SH-SY5Y (cell line): ENCODE results near the gene TARP.

ENCODE experiments used
- GATA2 ChIP-seq: IDR thresholded peaks from 2 replicates; pipeline ENCODE4 v1.6.1; 2011; ENCODE audit warnings: mild to moderate bottlenecking, low read depth, low read length
- GATA3 ChIP-seq: IDR thresholded peaks from 2 replicates; pipeline ENCODE4 v1.6.1; 2011; ENCODE audit warnings: low read depth, mild to moderate bottlenecking, low read length, moderate library complexity

TARP gene

DNA sequence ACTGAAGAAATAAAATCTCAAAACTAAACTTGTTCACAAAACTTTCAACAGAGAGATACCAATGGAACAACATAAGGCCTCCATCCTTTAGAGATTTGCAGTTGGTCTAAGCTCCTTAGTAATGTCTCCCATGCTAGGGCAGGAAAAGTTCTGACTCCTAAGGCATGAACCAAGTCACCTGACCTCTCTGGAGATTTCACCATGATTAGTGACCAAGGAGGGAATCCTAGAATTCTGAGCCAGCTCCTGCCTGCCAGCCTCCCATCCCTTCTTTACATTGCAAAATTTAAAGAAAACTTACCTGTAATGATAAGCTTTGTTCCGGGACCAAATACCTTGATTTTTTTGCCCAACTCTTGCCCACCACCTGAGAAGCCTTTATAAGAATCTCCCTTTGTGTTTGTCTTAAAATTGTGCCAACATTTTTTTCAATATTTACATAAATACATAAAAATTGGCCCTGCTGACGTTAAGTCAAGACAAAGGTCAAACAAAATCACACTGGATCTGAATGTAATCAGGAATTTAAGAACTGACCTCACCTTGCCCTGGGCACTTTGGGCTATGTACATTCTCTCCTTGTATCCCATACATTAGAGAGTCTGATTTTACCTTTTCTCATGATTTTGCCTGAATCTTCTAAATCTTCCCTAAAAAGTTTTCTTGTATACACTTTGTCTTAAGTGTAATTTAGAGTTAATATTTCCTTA lies at the start of gene TARP:
Gene TARP, minus strand, starts transcription at position 351 of the 710 bp plus-strand sequence.
- TF ChIP-seq GATA3 (no peak), GATA2 (no peak)

DNA sequence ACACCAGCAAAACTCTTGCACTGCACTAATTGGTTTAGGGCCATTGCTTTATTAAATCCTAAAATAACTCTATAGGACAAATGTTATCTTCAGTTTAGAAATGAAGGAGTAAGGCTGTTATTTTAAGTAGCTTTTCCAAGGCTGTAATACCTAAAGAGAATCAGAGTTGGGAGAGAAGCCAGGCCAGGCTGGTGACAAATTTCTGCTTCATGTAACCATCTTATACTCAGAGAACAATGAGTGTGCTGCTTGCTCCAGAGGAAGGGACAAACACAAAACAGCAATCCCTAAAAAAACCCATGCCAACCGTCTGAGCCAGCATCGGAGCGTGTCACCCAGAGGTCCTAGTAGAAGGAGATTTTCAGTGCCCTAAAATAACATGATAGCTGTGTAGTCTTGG lies 49.7 kb upstream of the TARP start:
- TF ChIP-seq GATA2 (no peak), GATA3 (no peak)

GRCh38 chr7:38322461-38322860 lies 49.0 kb upstream of the TARP start:
- TF ChIP-seq GATA2 (no peak), GATA3 (no peak)

DNA sequence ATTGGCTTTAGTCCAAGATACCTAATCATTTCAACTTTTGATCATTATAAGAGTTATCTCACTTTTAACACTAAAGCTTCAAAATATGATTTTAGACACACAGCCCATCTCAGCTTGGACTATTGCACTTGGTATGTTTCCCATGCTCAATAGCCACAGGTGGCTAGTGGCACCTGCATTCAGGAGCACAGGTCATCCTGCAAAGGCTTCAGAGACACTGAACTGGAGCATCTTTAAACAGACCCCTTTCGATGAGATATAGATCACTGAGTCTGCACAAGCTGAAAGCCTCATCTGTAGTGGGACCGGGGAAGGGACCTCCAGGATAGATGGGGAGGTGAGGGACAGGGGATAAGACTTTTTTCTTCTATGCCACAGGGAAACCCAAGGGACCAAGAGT lies 48.5 kb upstream of the TARP start:
- TF ChIP-seq GATA2 (no peak), GATA3 (no peak)

GRCh38 chr7:38321515-38321944 lies 48.1 kb upstream of the TARP start:
- no peak for TF ChIP-seq GATA2
- TF ChIP-seq GATA3, result no peak

DNA sequence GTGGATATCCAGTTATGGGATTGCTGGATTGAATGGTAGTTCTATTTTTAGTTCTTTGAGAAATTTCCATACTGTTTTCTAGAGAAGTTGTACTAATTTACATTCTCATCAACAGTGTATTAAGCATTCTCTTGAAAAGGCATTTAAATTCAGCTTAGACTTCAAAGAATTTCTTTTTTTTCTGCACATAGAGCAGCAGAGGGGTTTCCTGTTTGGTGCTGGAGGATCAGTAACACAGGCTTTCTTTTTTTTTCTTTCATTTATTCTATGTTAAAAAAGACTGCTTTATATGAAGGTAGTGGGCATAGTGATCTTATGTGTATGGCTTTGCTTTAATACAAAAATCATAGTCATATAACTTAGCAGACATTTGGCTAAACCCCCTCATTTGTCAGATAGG lies 47.6 kb upstream of the TARP start:
- no peak for TF ChIP-seq GATA2
- no peak for TF ChIP-seq GATA3

DNA sequence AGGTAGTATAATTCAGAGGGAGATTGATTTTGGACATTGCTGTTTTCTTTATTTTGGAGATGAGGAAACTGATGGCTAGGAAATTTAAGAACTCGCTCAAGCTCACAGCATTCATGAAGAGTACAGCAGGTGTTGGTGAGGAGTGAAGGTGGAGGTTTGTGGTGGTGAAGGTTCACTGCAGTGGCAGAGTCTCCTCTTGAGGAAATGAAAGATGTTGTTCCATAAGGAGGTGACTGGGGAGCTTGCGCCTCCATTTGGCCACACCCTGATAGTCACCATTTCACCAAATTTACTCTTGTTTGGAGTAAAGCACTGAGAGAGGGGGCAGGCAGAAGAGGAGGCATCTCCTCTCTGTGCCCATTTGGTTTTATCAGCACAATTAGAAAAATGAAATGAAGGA lies 46.4 kb upstream of the TARP start:
- TF ChIP-seq GATA3 (no peak), GATA2 (no peak)

DNA sequence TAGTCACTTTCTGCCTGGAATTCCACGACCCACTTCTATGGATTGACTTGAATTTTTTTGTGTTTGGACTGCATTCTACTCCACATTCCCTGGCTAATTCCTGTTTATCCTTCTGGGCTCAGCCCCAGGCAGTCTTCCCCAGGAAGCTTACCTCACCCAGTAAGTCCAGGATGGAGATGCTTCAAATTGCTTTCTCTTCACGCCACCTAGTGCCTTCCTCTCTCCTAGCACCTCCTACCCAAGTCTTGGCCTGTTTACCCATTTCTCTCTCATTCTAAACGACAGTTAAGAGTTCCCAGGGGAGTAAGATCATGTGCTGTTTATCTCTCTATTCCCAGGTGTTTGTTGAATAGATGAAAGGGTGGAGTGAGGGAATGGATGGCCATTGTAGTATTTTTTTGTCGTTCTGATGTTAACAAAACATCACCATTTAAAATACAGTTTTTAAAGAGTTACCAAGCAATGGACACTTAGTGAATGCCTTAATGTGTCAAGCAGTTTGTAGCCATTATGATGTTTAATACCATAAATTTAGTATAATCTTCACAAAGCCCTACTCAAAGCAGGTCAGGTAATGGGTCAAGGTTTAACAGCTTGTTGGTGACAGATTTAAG lies 45.5 kb upstream of the TARP start:
- TF ChIP-seq GATA2 (no peak), GATA3 (no peak)

DNA sequence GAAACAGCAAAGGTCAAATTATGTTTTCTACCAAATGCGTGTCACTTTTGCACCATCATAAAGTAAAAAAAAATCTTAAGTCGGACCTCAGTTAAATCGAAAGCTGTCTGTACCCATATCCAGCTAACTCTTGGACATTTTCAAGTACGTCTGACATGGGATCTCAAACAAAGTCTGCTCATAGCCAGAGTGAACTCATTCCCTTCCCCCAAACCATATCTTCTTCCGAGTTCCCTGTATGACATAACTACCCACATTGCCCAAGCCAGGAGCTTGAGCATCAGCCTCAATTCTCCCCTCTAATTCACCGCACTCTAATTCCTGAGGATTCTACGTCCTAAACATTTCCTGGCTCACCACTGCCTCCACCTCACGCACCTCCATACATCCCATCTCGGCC lies 44.8 kb upstream of the TARP start:
- no peak for TF ChIP-seq GATA2
- no peak for TF ChIP-seq GATA3

GRCh38 chr7:38317515-38317914 lies 44.1 kb upstream of the TARP start:
- TF ChIP-seq GATA2 (no peak), GATA3 (no peak)

DNA sequence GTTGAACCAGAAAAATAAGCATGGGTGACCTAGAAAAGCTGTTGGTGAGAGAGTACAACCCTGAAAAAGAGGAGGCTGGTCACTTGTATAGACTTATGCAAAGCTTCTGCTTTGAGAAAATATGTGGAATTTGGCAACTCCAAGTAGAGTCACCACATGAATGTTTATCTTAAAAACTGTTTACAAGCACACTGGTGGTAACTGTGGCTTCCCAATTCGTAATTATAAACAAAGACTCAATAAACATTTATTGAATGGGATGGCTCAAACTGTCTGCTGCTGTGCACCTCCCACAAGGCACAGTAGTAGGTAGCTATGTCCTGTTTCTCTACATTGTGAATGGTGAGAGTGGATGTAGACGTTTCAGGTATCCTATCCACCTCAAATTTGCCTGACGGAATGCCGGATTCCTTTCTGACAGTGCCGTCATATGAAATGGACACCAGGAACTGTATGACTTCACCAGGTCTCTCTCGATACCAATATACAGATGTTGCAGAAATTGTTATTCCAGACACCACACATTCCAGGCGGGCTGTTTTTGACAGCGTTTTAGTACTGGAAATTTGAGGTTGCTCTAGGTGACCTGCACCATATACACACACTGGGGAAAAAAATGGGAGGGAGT lies 43.4 kb upstream of the TARP start:
- no peak for TF ChIP-seq GATA3

DNA sequence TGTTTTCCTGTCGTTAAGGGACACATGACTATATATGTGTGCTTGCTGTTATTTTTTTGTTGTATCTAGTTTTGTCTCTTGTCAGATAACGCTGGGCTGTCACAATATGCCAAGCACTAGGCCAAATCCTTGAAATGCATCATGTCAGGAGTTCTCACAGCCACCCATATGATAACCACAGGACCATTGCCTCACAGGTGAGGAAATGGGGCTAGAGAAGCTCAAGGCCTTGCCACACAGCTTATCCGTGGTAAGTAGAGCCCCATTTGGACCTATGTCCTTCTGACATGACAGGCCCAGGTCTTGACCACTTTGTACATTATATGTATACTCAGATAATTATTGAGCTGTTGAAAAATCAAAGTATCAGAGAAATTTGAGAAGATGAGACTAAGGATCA lies 42.0 kb upstream of the TARP start:
- TF ChIP-seq GATA2 (no peak), GATA3 (no peak)

GRCh38 chr7:38312821-38313220 lies 39.4 kb upstream of the TARP start:
- TF ChIP-seq GATA3, result no peak
- TF ChIP-seq GATA2, result no peak

- no peak for TF ChIP-seq GATA2
- TF ChIP-seq GATA3, result no peak
Measured at GRCh38 chr7:38311329-38311937, 38.0 kb upstream of the TARP start.
